Pons (tissue), 1 donor: Measurements from ENCODE around the gene SOX4.

Experiments
- DNase-seq: peaks from one replicate; pipeline ENCODE4 v3.0.0-alpha.2; 2016; ENCODE audit warnings: low spot score

Gene SOX4

GRCh38 chr6:21593927-21594415 is 420 bp downstream of the SOX4 start:
- no peak for DNase-seq

- DNase-seq = peak; percentile 56
Observed at GRCh38 chr6:21594416-21595281, 1.1 kb downstream of the SOX4 start.

DNA sequence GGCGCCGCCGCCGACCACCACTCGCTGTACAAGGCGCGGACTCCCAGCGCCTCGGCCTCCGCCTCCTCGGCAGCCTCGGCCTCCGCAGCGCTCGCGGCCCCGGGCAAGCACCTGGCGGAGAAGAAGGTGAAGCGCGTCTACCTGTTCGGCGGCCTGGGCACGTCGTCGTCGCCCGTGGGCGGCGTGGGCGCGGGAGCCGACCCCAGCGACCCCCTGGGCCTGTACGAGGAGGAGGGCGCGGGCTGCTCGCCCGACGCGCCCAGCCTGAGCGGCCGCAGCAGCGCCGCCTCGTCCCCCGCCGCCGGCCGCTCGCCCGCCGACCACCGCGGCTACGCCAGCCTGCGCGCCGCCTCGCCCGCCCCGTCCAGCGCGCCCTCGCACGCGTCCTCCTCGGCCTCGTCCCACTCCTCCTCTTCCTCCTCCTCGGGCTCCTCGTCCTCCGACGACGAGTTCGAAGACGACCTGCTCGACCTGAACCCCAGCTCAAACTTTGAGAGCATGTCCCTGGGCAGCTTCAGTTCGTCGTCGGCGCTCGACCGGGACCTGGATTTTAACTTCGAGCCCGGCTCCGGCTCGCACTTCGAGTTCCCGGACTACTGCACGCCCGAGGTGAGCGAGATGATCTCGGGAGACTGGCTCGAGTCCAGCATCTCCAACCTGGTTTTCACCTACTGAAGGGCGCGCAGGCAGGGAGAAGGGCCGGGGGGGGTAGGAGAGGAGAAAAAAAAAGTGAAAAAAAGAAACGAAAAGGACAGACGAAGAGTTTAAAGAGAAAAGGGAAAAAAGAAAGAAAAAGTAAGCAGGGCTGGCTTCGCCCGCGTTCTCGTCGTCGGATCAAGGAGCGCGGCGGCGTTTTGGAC is 2.0 kb downstream of the SOX4 start:
- DNase-seq = no peak

- no peak for DNase-seq
Observed at GRCh38 chr6:21596145-21596948, 2.8 kb downstream of the SOX4 start.

- DNase-seq = peak; percentile 69
Observed at GRCh38 chr6:21596949-21597682, 3.6 kb downstream of the SOX4 start.

GRCh38 chr6:21597801-21598673 is 4.5 kb downstream of the SOX4 start:
- DNase-seq = no peak

GRCh38 chr6:21598674-21599023 is 5.1 kb downstream of the SOX4 start:
- no peak for DNase-seq

GRCh38 chr6:21599051-21599696 is 5.6 kb downstream of the SOX4 start:
- no peak for DNase-seq

- DNase-seq = no peak
Observed at GRCh38 chr6:21601339-21601923, 7.9 kb downstream of the SOX4 start.

DNA sequence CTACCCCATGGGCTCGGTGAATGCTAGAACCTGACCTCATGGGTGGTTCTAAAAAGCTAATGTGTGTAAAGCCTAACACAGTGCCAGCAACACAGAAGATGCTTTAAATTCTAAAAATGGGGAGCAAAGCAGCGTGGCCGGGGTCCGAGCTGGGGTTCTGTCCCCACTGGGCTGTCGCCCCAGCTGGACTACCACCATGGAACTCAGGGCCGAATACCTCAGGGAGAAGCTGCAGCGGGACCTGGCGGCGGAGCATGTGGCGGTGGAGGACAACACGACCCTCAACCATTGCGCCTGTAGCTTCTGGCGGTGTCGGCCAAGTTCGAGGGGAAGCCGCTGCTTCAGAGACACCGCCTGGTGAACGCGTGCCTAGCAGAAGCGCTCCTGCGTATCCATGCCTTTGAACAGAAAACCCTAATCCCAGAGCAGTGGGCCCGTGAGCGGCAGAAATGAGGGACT is 8.4 kb downstream of the SOX4 start:
- DNase-seq = no peak

- DNase-seq = no peak
Observed at GRCh38 chr6:21603082-21603952, 9.8 kb downstream of the SOX4 start.

- DNase-seq = no peak
Observed at GRCh38 chr6:21604081-21604480, 10.5 kb downstream of the SOX4 start.

- no peak for DNase-seq
Observed at GRCh38 chr6:21605166-21605565, 11.6 kb downstream of the SOX4 start.

GRCh38 chr6:21608601-21609000 is 15.1 kb downstream of the SOX4 start:
- no peak for DNase-seq

DNA sequence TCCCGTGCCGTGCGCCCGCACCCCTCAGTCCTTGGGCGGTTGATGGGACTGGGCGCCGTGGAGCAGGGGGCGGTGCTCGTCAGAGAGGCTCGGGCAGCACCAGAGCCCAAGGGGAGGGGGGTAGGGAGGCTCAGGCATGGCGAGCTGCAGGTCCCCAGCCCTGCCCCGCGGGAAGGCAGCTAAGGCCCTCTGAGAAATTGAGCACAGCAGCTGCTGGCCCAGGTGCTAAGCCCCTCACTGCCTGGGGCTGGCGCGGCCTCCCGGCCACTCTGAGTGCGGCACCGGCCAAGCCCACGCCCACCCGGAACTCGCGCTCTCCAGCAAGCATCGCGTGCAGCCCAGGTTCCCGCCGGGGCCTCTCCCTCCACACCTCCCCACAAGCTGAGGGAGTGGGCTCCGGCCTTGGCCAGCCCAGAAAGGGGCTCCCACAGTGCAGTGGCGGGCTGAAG is 16.4 kb downstream of the SOX4 start:
- no peak for DNase-seq

DNA sequence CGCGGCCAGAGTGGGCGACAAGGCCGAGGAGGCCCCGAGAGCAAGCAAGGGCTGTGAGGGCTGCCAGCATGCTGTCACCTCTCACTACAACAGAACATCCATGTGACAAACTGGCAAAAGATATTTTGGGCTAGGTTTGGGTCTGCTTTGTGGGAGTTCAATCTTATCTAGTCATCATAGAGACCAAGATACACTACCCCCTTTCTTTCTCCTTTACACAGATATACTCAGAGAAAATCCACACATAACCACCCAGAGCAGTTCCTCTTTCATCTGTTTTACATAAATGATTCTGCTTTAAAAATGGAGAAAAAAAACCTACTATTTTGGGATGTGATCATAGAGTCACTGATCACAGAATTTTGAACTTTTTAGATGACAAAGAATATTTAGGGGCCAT is 16.8 kb downstream of the SOX4 start:
- DNase-seq = no peak

GRCh38 chr6:21611485-21611884 is 17.9 kb downstream of the SOX4 start:
- no peak for DNase-seq

DNA sequence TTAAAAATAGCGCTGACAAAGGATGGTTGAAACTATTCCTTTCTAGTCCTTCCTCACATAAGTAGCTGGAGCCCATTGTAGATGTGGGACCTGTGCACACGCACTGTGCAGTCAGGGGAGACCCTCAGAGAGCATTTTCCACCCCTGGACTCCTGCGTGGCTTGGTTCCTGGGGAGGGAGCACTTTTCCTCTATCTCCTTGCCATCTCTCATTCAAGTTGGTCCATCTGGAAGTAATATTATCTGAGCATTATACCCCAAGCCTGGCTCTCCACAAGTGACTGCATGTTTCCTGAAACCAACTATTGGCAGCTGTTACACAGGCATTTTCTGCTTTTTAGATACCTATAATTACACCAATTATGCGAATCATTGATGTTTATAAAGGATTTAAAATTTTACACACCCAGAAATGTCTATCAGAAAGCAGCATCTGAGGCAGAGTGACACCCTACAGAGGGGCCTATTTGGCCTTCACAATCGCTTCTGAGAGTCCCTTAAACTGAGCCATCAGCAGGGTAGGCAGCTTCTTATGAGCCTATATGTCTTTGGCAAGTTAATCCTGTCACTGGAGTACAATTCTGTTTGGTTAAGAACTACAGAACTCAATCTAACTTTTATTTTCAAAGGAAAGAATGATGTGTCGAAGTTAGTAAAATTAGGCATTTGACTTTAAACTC is 18.7 kb downstream of the SOX4 start:
- DNase-seq = no peak
